Thoracic aorta (tissue), 2 donors: ENCODE measurements around the gene CRX. TPM values are rescaled to one million over a fixed set of nuclear protein-coding genes. Genes with fewer than 3 reads are reported as not detected.

Source experiments
- ATAC-seq: fragments of 150-250 bp; one replicate; pipeline ENCODE4 v1.8.0; 2017; ENCODE audit warnings: low read depth; ENCODE audit not compliant: insufficient number of reproducible peaks, low FRiP score
- DNase-seq: peaks from one replicate; pipeline ENCODE4 v3.0.0-alpha.2; 2020; ENCODE audit warnings: low spot score
- H3K27ac ChIP-seq, 2 donors: fragments of 200-600 bp; sonication (generic); 1 replicate in 1 of 2; 2 replicates in 1 of 2; pipeline ENCODE4 v1.5.1; 2016; ENCODE audit warnings: mild to moderate bottlenecking in 2 of 2, moderate library complexity in 2 of 2
- H3K27me3 ChIP-seq: fragments of 200-600 bp; sonication (generic); replicated peaks from 2 replicates; pipeline ENCODE4 v1.6.0; 2016; ENCODE audit warnings: mild to moderate bottlenecking; ENCODE audit not compliant: insufficient read depth
- H3K36me3 ChIP-seq: fragments of 200-600 bp; sonication (generic); one replicate; pipeline ENCODE4 v1.5.1; 2016
- H3K4me1 ChIP-seq, 2 donors: fragments of 200-600 bp; sonication (generic); 1 replicate in 1 of 2; 2 replicates in 1 of 2; pipeline versions ENCODE4 v1.5.1 to v1.6.0; 2016; ENCODE audit warnings: low read depth in 2 of 2, mild to moderate bottlenecking in 1 of 2; ENCODE audit not compliant: control insufficient read depth in 1 of 2
- H3K4me3 ChIP-seq: fragments of 200-600 bp; sonication (generic); 2 replicates; pipeline ENCODE4 v1.5.1; 2016; ENCODE audit warnings: mild to moderate bottlenecking
- H3K9me3 ChIP-seq: fragments of 200-600 bp; sonication (generic); 2 replicates; pipeline ENCODE4 v1.5.1; 2016
- CTCF ChIP-seq: fragments of 200-600 bp; sonication (generic); IDR thresholded peaks from one replicate; pipeline ENCODE4 v1.5.1; 2019; ENCODE audit warnings: antibody characterized with exemption
- total RNA-seq, 2 donors: library from RNA; depleted of rRNA; stranded (reverse); fragments of >200 nt; gene quantifications; one replicate each; pipeline versions ENCODE4 v1.1.0 to v1.2.3, GENCODE V29; 2016

The CRX gene
- total RNA-seq, 2 donors from 2014 or later, result not detected

GRCh38 chr19:47790398-47790814 lies 31.3 kb upstream of the CRX start:
- H3K36me3 ChIP-seq, result peaks cover 6% of the 10 kb centered on the region
- H3K4me3 ChIP-seq, result no peak overlapping the region
- TF ChIP-seq CTCF, result peak; percentile 83
- H3K27me3 ChIP-seq, result no peaks in the 10 kb centered on the region
- H3K27ac ChIP-seq, result no peak overlapping the region
- DNase-seq, result peak; percentile 50
- peaks cover 10 to 19% of the 10 kb centered on the region in 2 donors for H3K4me1 ChIP-seq
- ATAC-seq, result no peak
- H3K9me3 ChIP-seq, result peaks cover 5% of the 10 kb centered on the region

GRCh38 chr19:47792616-47793015 lies 29.1 kb upstream of the CRX start:
- no peak for DNase-seq
- no peak for TF ChIP-seq CTCF
- ATAC-seq, result no peak
- no peaks in the 10 kb centered on the region for H3K36me3 ChIP-seq
- H3K27ac ChIP-seq, result no peak overlapping the region
- no peak overlapping the region for H3K4me3 ChIP-seq
- H3K9me3 ChIP-seq, result peaks cover 5% of the 10 kb centered on the region
- no peaks in the 10 kb centered on the region for H3K27me3 ChIP-seq
- peaks cover 0 to 5% of the 10 kb centered on the region in 2 donors for H3K4me1 ChIP-seq

GRCh38 chr19:47794526-47794925 lies 27.2 kb upstream of the CRX start:
- H3K27ac ChIP-seq, result no peak overlapping the region
- no peaks in the 10 kb centered on the region for H3K4me1 ChIP-seq
- no peak for ATAC-seq
- H3K9me3 ChIP-seq, result peaks cover 5% of the 10 kb centered on the region
- no peak overlapping the region for H3K4me3 ChIP-seq
- no peaks in the 10 kb centered on the region for H3K27me3 ChIP-seq
- no peaks in the 10 kb centered on the region for H3K36me3 ChIP-seq
- no peak for TF ChIP-seq CTCF
- DNase-seq, result no peak

GRCh38 chr19:47796785-47797184 lies 25.0 kb upstream of the CRX start:
- no peak for TF ChIP-seq CTCF
- peaks cover 5% of the 10 kb centered on the region for H3K9me3 ChIP-seq
- no peak for ATAC-seq
- no peak for DNase-seq
- no peaks in the 10 kb centered on the region for H3K4me1 ChIP-seq
- H3K27me3 ChIP-seq, result no peaks in the 10 kb centered on the region
- H3K36me3 ChIP-seq, result no peaks in the 10 kb centered on the region
- no peak overlapping the region for H3K4me3 ChIP-seq
- H3K27ac ChIP-seq, result no peak overlapping the region

GRCh38 chr19:47797996-47798903 lies 23.5 kb upstream of the CRX start:
- H3K4me3 ChIP-seq, result no peak overlapping the region

More at GRCh38 chr19:47797996-47798903, 23.5 kb upstream of the CRX start:
- no peaks in the 10 kb centered on the region for H3K27me3 ChIP-seq
- H3K9me3 ChIP-seq, result no peaks in the 10 kb centered on the region
- DNase-seq (no peak), ATAC-seq (no peak)
- no peaks in the 10 kb centered on the region for H3K4me1 ChIP-seq
- no peak for TF ChIP-seq CTCF
- no peak overlapping the region for H3K27ac ChIP-seq
- no peaks in the 10 kb centered on the region for H3K36me3 ChIP-seq
